IMR-90 (cell line): ENCODE data around the gene ZNF485. TPM values are rescaled to one million over a fixed set of nuclear protein-coding genes. Genes with fewer than 3 reads are reported as not detected.
"Not testable (repeated sequence)": the region's sequence is repeated elsewhere in the genome, so short reads cannot be mapped to it uniquely, and the experiment has no call there.

ENCODE experiments used
- ATAC-seq: fragments of 200-7000 bp; cut with Tn5 transposase; 2 replicates; pipeline ENCODE4 v1.9.1; 2020; ENCODE audit warnings: low read depth, mild to moderate bottlenecking, moderate library complexity
- BruUV-seq: library from RNA; stranded (reverse); fragments of 400-500 nt; replicated peaks from 2 replicates; lab custom pipeline; 2021; lab: Mats Ljungman, UMichigan
- CTCF ChIA-PET: fragments of 300-600 bp; formaldehyde crosslinking; extraction: SDS; loops from one replicate; lab custom pipeline; 2021; ENCODE audit warnings: antibody characterized with exemption; lab: Yijun Ruan, JAX
- POLR2A ChIA-PET: fragments of 300-600 bp; sonication (Branson Sonifier 250); formaldehyde crosslinking; loops from one replicate; lab custom pipeline; 2022; ENCODE audit warnings: antibody characterized with exemption; ENCODE audit not compliant: unreplicated experiment; lab: Charles Lee
- DNase-seq: peaks from one replicate; pipeline ENCODE4 v3.0.0; 2013
- H2AFZ ChIP-seq: replicated peaks from 2 replicates; pipeline ENCODE3; 2013; ENCODE audit warnings: low read length, mild to moderate bottlenecking; ENCODE audit not compliant: poor library complexity
- H2AK5ac ChIP-seq: 2 replicates; pipeline ENCODE4 v1.6.1; 2013; ENCODE audit warnings: low read depth, low read length, inconsistent platforms
- H2AK9ac ChIP-seq: replicated peaks from 2 replicates; pipeline ENCODE3; 2013; ENCODE audit warnings: mild to moderate bottlenecking, low read depth, low read length, moderate library complexity; ENCODE audit not compliant: poor library complexity
- H2BK120ac ChIP-seq: 2 replicates; pipeline ENCODE4 v1.6.1; 2013; ENCODE audit warnings: low read depth, low read length, inconsistent platforms
- H2BK15ac ChIP-seq: 3 replicates; pipeline ENCODE4 v1.6.1; 2013; ENCODE audit warnings: low read depth, low read length, inconsistent platforms
- H2BK20ac ChIP-seq: 2 replicates; pipeline ENCODE4 v1.6.1; 2013; ENCODE audit warnings: low read depth, mild to moderate bottlenecking, inconsistent platforms, low read length, moderate library complexity
- H2BK5ac ChIP-seq: 2 replicates; pipeline ENCODE4 v1.6.1; 2013; ENCODE audit warnings: mild to moderate bottlenecking, low read depth, low read length, inconsistent platforms; ENCODE audit not compliant: poor library complexity, severe bottlenecking
- H3K14ac ChIP-seq: replicated peaks from 2 replicates; pipeline ENCODE4 v1.6.1; 2013; ENCODE audit warnings: low read depth, low read length, inconsistent platforms
- H3K18ac ChIP-seq: 2 replicates; pipeline ENCODE4 v1.6.1; 2013; ENCODE audit warnings: low read depth, low read length, control low read depth
- H3K23ac ChIP-seq: 2 replicates; pipeline ENCODE4 v1.6.1; 2013; ENCODE audit warnings: low read depth, low read length, inconsistent platforms
- H3K27ac ChIP-seq: 2 replicates; pipeline ENCODE4 v1.5.1; 2013; ENCODE audit warnings: mild to moderate bottlenecking, control low read depth, low read length; ENCODE audit not compliant: insufficient read depth
- H3K27me3 ChIP-seq: 2 replicates; pipeline ENCODE4 v1.6.1; 2013; ENCODE audit warnings: low read length; ENCODE audit not compliant: control insufficient read depth, insufficient read depth
- H3K36me3 ChIP-seq: 2 replicates; pipeline ENCODE4 v1.6.1; 2013; ENCODE audit warnings: low read length, mixed read lengths; ENCODE audit not compliant: control insufficient read depth, insufficient read depth
- H3K4ac ChIP-seq: 2 replicates; pipeline ENCODE4 v1.6.1; 2013; ENCODE audit warnings: low read depth, low read length, inconsistent platforms
- H3K4me1 ChIP-seq: 2 replicates; pipeline ENCODE4 v1.6.1; 2013; ENCODE audit warnings: low read length, mixed read lengths; ENCODE audit not compliant: control insufficient read depth, insufficient read depth
- H3K4me2 ChIP-seq: 2 replicates; pipeline ENCODE4 v1.6.1; 2013; ENCODE audit warnings: low read depth, mild to moderate bottlenecking, control low read depth, low read length, moderate library complexity
- H3K4me3 ChIP-seq: 2 replicates; pipeline ENCODE4 v1.5.1; 2013; ENCODE audit warnings: low read depth, mild to moderate bottlenecking, control low read depth, low read length, moderate library complexity; ENCODE audit not compliant: insufficient read depth
- H3K56ac ChIP-seq: 2 replicates; pipeline ENCODE4 v1.6.1; 2013; ENCODE audit warnings: low read length, inconsistent platforms; ENCODE audit not compliant: insufficient read depth; ENCODE audit errors: extremely low read depth
- H3K79me1 ChIP-seq, 2 experiments: 2 replicates each; pipeline ENCODE4 v1.6.1; 2013; ENCODE audit warnings: low read length in 2 of 2, inconsistent platforms in 1 of 2, low read depth in 1 of 2
- H3K9ac ChIP-seq: 2 replicates; pipeline ENCODE4 v1.6.1; 2013; ENCODE audit warnings: low read depth, low read length, control low read depth
- H3K9me1 ChIP-seq: 2 replicates; pipeline ENCODE4 v1.6.1; 2013; ENCODE audit warnings: low read length, inconsistent platforms; ENCODE audit not compliant: insufficient read depth
- H3K9me3 ChIP-seq: 2 replicates; pipeline ENCODE4 v1.6.1; 2013; ENCODE audit warnings: low read length; ENCODE audit not compliant: control insufficient read depth, insufficient read depth
- H4K20me1 ChIP-seq: 2 replicates; pipeline ENCODE4 v1.6.1; 2013; ENCODE audit warnings: low read length, inconsistent platforms; ENCODE audit not compliant: insufficient read depth
- H4K5ac ChIP-seq: 2 replicates; pipeline ENCODE4 v1.6.1; 2013; ENCODE audit warnings: mild to moderate bottlenecking, low read depth, low read length, control low read depth
- H4K8ac ChIP-seq, 2 experiments: 2 replicates each; pipeline ENCODE4 v1.6.1; 2013; ENCODE audit warnings: low read depth in 2 of 2, low read length in 2 of 2, control low read depth in 1 of 2, inconsistent platforms in 1 of 2
- H4K91ac ChIP-seq: 2 replicates; pipeline ENCODE4 v1.6.1; 2013; ENCODE audit warnings: low read depth, low read length, inconsistent platforms; ENCODE audit not compliant: insufficient read depth
- WGBS, 2 experiments: methylation state at CpG; one replicate each; pipeline versions ENCODE4 v1.1.5 to v1.1.7; 2013; ENCODE audit warnings: missing lambda C conversion rate in 2 of 2; ENCODE audit not compliant: insufficient read length in 1 of 2; ENCODE audit errors: extremely low coverage in 2 of 2; 5-methylcytosine and 5-hydroxymethylcytosine counted together
- dilution Hi-C: fragments of 300-500 bp; cut with HindIII; formaldehyde crosslinking; loops from one replicate; pipeline ENCODE4 v1.14.3; 2018; ENCODE audit warnings: low sequenced_read_pairs; ENCODE audit not compliant: unreplicated experiment
- in situ Hi-C: fragments of 300-500 bp; cut with MboI; formaldehyde crosslinking; loops from 3 replicates; pipeline ENCODE4 v1.14.3; 2019; ENCODE audit warnings: low sequenced_read_pairs, inconsistent platforms, mixed read lengths
- intact Hi-C: fragments of 100-400 bp; cut with micrococcal nuclease; formaldehyde crosslinking; loops from 2 replicates; pipeline ENCODE4 v1.10.0; 2022
- polyA plus RNA-seq, 3 experiments: library from polyadenylated mRNA; depleted of rRNA; stranded (reverse); fragments of >200 nt; gene quantifications; 2 replicates each; pipeline ENCODE4 v1.2.3, GENCODE V29; 2012; ENCODE audit warnings: low replicate concordance in 1 of 3
- total RNA-seq: library from RNA; depleted of rRNA; stranded (reverse); fragments of >200 nt; gene quantifications from 2 replicates; pipeline ENCODE4 v1.2.3, GENCODE V29; 2012

ZNF485 gene
- total and polyA plus RNA-seq, 2 of the 4 experiments (the other 2 are of a cell fraction): 1.0 to 2.2 TPM

GRCh38 chr10:43601576-43601975 is 4.7 kb upstream of the ZNF485 start:
- H2AFZ ChIP-seq, H3K4me3 ChIP-seq, H2AK9ac ChIP-seq, H2BK15ac ChIP-seq, H3K4me2 ChIP-seq, BruUV-seq, in situ Hi-C loops, H3K27ac ChIP-seq, H3K36me3 ChIP-seq, H4K20me1 ChIP-seq, POLR2A ChIA-PET, DNase-seq, H3K79me1 ChIP-seq, H2AK5ac ChIP-seq, H3K27me3 ChIP-seq, H4K91ac ChIP-seq, H2BK5ac ChIP-seq, H3K9me1 ChIP-seq, H4K5ac ChIP-seq, H3K9ac ChIP-seq, H3K14ac ChIP-seq, H3K18ac ChIP-seq, H2BK20ac ChIP-seq, intact Hi-C loops, CTCF ChIA-PET, H3K4ac ChIP-seq, H4K8ac ChIP-seq, dilution Hi-C loops, ATAC-seq, H3K23ac ChIP-seq, H2BK120ac ChIP-seq, H3K9me3 ChIP-seq, H3K56ac ChIP-seq, H3K4me1 ChIP-seq: not testable (repeated sequence)
- 60% methylated on average over 2 of the region's 6 CpGs; no CpG with 5 or more reads in 1 of the 2 experiments for WGBS, 2 experiments
